Neural cell (in vitro differentiated cells): ENCODE measurements around the gene CELA3A. TPM values are rescaled to one million over a fixed set of nuclear protein-coding genes. Genes with fewer than 3 reads are reported as not detected.

Experiments used
- H2AFZ ChIP-seq: fragments of 200-600, 300-800 bp; sonication (generic), shearing (Covaris generic); 2 replicates; pipeline ENCODE4 v1.6.0; 2014; ENCODE audit warnings: low read depth, mild to moderate bottlenecking, antibody characterized with exemption, low read length, moderate library complexity
- H3F3A ChIP-seq: fragments of 200-600 bp; shearing (Covaris generic); 2 replicates; pipeline ENCODE4 v1.6.1; 2016; ENCODE audit warnings: mild to moderate bottlenecking, moderate library complexity, mixed read lengths, antibody characterized with exemption, low read length; ENCODE audit not compliant: insufficient read depth, poor library complexity, severe bottlenecking
- H3K27ac ChIP-seq: fragments of 200-600, 300-800 bp; sonication (generic), shearing (Covaris generic); 2 replicates; pipeline ENCODE4 v1.5.1; 2014; ENCODE audit warnings: mild to moderate bottlenecking, low read length, moderate library complexity
- H3K27me3 ChIP-seq: fragments of 300-800, 200-600 bp; sonication (generic), shearing (Covaris generic); 2 replicates; pipeline ENCODE4 v1.6.0; 2014; ENCODE audit warnings: mild to moderate bottlenecking, low read depth, low read length, moderate library complexity; ENCODE audit not compliant: insufficient read depth
- H3K36me3 ChIP-seq: fragments of 300-800, 200-600 bp; sonication (generic), shearing (Covaris generic); 2 replicates; pipeline ENCODE4 v1.5.1; 2014; ENCODE audit warnings: mild to moderate bottlenecking, antibody characterized with exemption, low read length, moderate library complexity; ENCODE audit not compliant: insufficient read depth
- H3K4me2 ChIP-seq: fragments of 300-800, 200-600 bp; sonication (generic), shearing (Covaris generic); 2 replicates; pipeline ENCODE4 v1.6.0; 2014; ENCODE audit warnings: mild to moderate bottlenecking, low read length
- H3K4me3 ChIP-seq: fragments of 300-800, 200-600 bp; sonication (generic), shearing (Covaris generic); 2 replicates; pipeline ENCODE4 v1.5.1; 2014; ENCODE audit warnings: mild to moderate bottlenecking, low read length, moderate library complexity
- H3K79me2 ChIP-seq: fragments of 200-600 bp; shearing (Covaris generic); replicated peaks from 2 replicates; pipeline ENCODE4 v1.6.0; 2014; ENCODE audit warnings: mild to moderate bottlenecking, low read length, moderate library complexity; ENCODE audit not compliant: insufficient read depth
- H3K9ac ChIP-seq: fragments of 300-800, 200-600 bp; sonication (generic), shearing (Covaris generic); 2 replicates; pipeline ENCODE4 v1.6.1; 2016; ENCODE audit warnings: mild to moderate bottlenecking, low read length, mixed read lengths
- H3K9me2 ChIP-seq: fragments of 200-600 bp; shearing (Covaris generic); 2 replicates; pipeline ENCODE4 v1.6.1; 2016; ENCODE audit warnings: mild to moderate bottlenecking, low read length, mixed read lengths; ENCODE audit not compliant: insufficient read depth
- H3K9me3 ChIP-seq: fragments of 200-600, 300-800 bp; sonication (generic), shearing (Covaris generic); 2 replicates; pipeline ENCODE4 v1.6.1; 2016; ENCODE audit warnings: mild to moderate bottlenecking, mixed run types, low read length, moderate library complexity, mixed read lengths
- H4K20me1 ChIP-seq: fragments of 200-600 bp; shearing (Covaris generic); 2 replicates; pipeline ENCODE4 v1.6.1; 2016; ENCODE audit warnings: mild to moderate bottlenecking, mixed run types; ENCODE audit not compliant: insufficient read depth
- EP300 ChIP-seq: fragments of 450-650 bp; conservative IDR thresholded peaks from 2 replicates; pipeline ENCODE4 v1.6.1; 2014; ENCODE audit warnings: antibody characterized with exemption, mild to moderate bottlenecking, moderate library complexity; ENCODE audit not compliant: poor library complexity, severe bottlenecking
- EZH2 ChIP-seq: fragments of 200-600, 300-800 bp; shearing (Covaris generic), sonication (generic); IDR thresholded peaks from 2 replicates; pipeline ENCODE4 v1.6.1; 2014; ENCODE audit warnings: antibody characterized with exemption, low read length, borderline replicate concordance, mild to moderate bottlenecking; ENCODE audit not compliant: insufficient read depth, poor library complexity, severe bottlenecking
- MXI1 ChIP-seq: fragments of 450-650 bp; conservative IDR thresholded peaks from 2 replicates; pipeline ENCODE4 v1.6.1; 2014; ENCODE audit warnings: antibody characterized with exemption, mild to moderate bottlenecking; ENCODE audit not compliant: poor library complexity, severe bottlenecking
- POLR2AphosphoS5 ChIP-seq: IDR thresholded peaks from 2 replicates; pipeline ENCODE4 v1.6.1; 2012
- RAD21 ChIP-seq: fragments of 450-650 bp; conservative IDR thresholded peaks from 2 replicates; pipeline ENCODE4 v1.6.1; 2014; ENCODE audit warnings: antibody characterized with exemption, mild to moderate bottlenecking, moderate library complexity
- SMC3 ChIP-seq: fragments of 450-650 bp; conservative IDR thresholded peaks from 2 replicates; pipeline ENCODE4 v1.6.1; 2014; ENCODE audit warnings: antibody characterized with exemption, mild to moderate bottlenecking, moderate library complexity; ENCODE audit not compliant: poor library complexity
- TAF1 ChIP-seq: IDR thresholded peaks from 2 replicates; pipeline ENCODE4 v1.6.1; 2012; ENCODE audit warnings: low read depth
- polyA plus RNA-seq: library from polyadenylated mRNA; depleted of rRNA; stranded (reverse); fragments of >200 nt; gene quantifications from 2 replicates; pipeline ENCODE4 v1.2.3, GENCODE V29; 2014
- TF ChIP-seq, protein P1 (sequence below): IDR thresholded peaks from 2 replicates; pipeline ENCODE4 v1.6.1; 2012; ENCODE audit warnings: borderline replicate concordance
- TF ChIP-seq, protein P2 (sequence below): fragments of 450-650 bp; IDR thresholded peaks from 2 replicates; pipeline ENCODE4 v1.5.1; 2014; ENCODE audit warnings: antibody characterized with exemption, mild to moderate bottlenecking, moderate library complexity; ENCODE audit not compliant: poor library complexity, severe bottlenecking

The CELA3A gene
- polyA plus RNA-seq, 1 donor from 2014 or later = not detected

GRCh38 chr1:22025368-22026155 is 24.1 kb downstream of the CELA3A start:
- H3K9ac ChIP-seq = peak overlapping the region; percentile 90
- H3K27ac ChIP-seq = peak overlapping the region; percentile 82
- no peaks in the 10 kb centered on the region for H3K9me3 ChIP-seq
- peak overlapping the region; percentile 85 for H3K4me3 ChIP-seq
- H2AFZ ChIP-seq = peak overlapping the region; percentile 98
- TF ChIP-seq TAF1 (peak; percentile 82), EZH2 (no peak), SMC3 (peak; percentile 27), MXI1 (peak; percentile 69), EP300 (peak; percentile 31), RAD21 (no peak), POLR2AphosphoS5 (peak; percentile 95)
- TF ChIP-seq, protein P1, sequence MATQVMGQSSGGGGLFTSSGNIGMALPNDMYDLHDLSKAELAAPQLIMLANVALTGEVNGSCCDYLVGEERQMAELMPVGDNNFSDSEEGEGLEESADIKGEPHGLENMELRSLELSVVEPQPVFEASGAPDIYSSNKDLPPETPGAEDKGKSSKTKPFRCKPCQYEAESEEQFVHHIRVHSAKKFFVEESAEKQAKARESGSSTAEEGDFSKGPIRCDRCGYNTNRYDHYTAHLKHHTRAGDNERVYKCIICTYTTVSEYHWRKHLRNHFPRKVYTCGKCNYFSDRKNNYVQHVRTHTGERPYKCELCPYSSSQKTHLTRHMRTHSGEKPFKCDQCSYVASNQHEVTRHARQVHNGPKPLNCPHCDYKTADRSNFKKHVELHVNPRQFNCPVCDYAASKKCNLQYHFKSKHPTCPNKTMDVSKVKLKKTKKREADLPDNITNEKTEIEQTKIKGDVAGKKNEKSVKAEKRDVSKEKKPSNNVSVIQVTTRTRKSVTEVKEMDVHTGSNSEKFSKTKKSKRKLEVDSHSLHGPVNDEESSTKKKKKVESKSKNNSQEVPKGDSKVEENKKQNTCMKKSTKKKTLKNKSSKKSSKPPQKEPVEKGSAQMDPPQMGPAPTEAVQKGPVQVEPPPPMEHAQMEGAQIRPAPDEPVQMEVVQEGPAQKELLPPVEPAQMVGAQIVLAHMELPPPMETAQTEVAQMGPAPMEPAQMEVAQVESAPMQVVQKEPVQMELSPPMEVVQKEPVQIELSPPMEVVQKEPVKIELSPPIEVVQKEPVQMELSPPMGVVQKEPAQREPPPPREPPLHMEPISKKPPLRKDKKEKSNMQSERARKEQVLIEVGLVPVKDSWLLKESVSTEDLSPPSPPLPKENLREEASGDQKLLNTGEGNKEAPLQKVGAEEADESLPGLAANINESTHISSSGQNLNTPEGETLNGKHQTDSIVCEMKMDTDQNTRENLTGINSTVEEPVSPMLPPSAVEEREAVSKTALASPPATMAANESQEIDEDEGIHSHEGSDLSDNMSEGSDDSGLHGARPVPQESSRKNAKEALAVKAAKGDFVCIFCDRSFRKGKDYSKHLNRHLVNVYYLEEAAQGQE = peak; percentile 54
- TF ChIP-seq, protein P2, sequence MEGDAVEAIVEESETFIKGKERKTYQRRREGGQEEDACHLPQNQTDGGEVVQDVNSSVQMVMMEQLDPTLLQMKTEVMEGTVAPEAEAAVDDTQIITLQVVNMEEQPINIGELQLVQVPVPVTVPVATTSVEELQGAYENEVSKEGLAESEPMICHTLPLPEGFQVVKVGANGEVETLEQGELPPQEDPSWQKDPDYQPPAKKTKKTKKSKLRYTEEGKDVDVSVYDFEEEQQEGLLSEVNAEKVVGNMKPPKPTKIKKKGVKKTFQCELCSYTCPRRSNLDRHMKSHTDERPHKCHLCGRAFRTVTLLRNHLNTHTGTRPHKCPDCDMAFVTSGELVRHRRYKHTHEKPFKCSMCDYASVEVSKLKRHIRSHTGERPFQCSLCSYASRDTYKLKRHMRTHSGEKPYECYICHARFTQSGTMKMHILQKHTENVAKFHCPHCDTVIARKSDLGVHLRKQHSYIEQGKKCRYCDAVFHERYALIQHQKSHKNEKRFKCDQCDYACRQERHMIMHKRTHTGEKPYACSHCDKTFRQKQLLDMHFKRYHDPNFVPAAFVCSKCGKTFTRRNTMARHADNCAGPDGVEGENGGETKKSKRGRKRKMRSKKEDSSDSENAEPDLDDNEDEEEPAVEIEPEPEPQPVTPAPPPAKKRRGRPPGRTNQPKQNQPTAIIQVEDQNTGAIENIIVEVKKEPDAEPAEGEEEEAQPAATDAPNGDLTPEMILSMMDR = peak; percentile 25
- H4K20me1 ChIP-seq = no peaks in the 10 kb centered on the region
- no peaks in the 10 kb centered on the region for H3F3A ChIP-seq
- peaks cover 8% of the 10 kb centered on the region for H3K79me2 ChIP-seq
- no peaks in the 10 kb centered on the region for H3K36me3 ChIP-seq
- no peaks in the 10 kb centered on the region for H3K9me2 ChIP-seq
- no peaks in the 10 kb centered on the region for H3K27me3 ChIP-seq
- peak overlapping the region; percentile 84 for H3K4me2 ChIP-seq

- Histone ChIP-seq H3K27me3 (no peaks in the 10 kb centered on the region), H3K4me3 (no peak overlapping the region), H3K27ac (no peak overlapping the region), H3K79me2 (peaks cover 8% of the 10 kb centered on the region), H3K4me2 (no peak overlapping the region), H3K9me2 (no peaks in the 10 kb centered on the region), H3K36me3 (no peaks in the 10 kb centered on the region), H3K9me3 (no peaks in the 10 kb centered on the region), H3K9ac (no peak overlapping the region), H3F3A (no peaks in the 10 kb centered on the region), H2AFZ (no peak overlapping the region), H4K20me1 (no peaks in the 10 kb centered on the region)
- no peak for TF ChIP-seq TAF1
- TF ChIP-seq POLR2AphosphoS5 = no peak
- no peak for TF ChIP-seq EP300
- TF ChIP-seq, protein P1 = no peak
- TF ChIP-seq, protein P2 = no peak
- TF ChIP-seq SMC3 = no peak
These were observed 25.4 kb downstream of the CELA3A start for GRCh38 chr1:22026924-22027289.
